BLaER1 (cell line): ENCODE results near the gene ZNF883.
A peak's percentile ranks its signal among the peaks of the same experiment; 100 is the strongest.
"Not testable (repeated sequence)": the region's sequence is repeated elsewhere in the genome, so short reads cannot be mapped to it uniquely, and the experiment has no call there.

ENCODE experiments used
- H3K27ac ChIP-seq: shearing (Covaris generic); formaldehyde crosslinking; 2 replicates; pipeline ENCODE4 v1.8.1; 2022
- H3K27me3 ChIP-seq: shearing (Covaris generic); formaldehyde crosslinking; 2 replicates; pipeline ENCODE4 v1.8.1; 2022
- H3K36me3 ChIP-seq: shearing (Covaris generic); formaldehyde crosslinking; 2 replicates; pipeline ENCODE4 v1.8.1; 2022
- H3K4me1 ChIP-seq: shearing (Covaris generic); formaldehyde crosslinking; 2 replicates; pipeline ENCODE4 v1.8.1; 2022
- H3K4me2 ChIP-seq: shearing (Covaris generic); formaldehyde crosslinking; 2 replicates; pipeline ENCODE4 v1.8.1; 2022
- H3K4me3 ChIP-seq: shearing (Covaris generic); formaldehyde crosslinking; 2 replicates; pipeline ENCODE4 v1.8.1; 2022
- H3K9ac ChIP-seq: shearing (Covaris generic); formaldehyde crosslinking; 2 replicates; pipeline ENCODE4 v1.8.1; 2022
- H3K9me3 ChIP-seq: shearing (Covaris generic); formaldehyde crosslinking; 2 replicates; pipeline ENCODE4 v1.8.1; 2022
- H4K20me1 ChIP-seq: shearing (Covaris generic); formaldehyde crosslinking; 2 replicates; pipeline ENCODE4 v1.8.1; 2022
- Cebpa-rat ChIP-seq: shearing (Covaris generic); IDR thresholded peaks from 2 replicates; pipeline ENCODE4 v1.8.1; 2022

Gene ZNF883

DNA sequence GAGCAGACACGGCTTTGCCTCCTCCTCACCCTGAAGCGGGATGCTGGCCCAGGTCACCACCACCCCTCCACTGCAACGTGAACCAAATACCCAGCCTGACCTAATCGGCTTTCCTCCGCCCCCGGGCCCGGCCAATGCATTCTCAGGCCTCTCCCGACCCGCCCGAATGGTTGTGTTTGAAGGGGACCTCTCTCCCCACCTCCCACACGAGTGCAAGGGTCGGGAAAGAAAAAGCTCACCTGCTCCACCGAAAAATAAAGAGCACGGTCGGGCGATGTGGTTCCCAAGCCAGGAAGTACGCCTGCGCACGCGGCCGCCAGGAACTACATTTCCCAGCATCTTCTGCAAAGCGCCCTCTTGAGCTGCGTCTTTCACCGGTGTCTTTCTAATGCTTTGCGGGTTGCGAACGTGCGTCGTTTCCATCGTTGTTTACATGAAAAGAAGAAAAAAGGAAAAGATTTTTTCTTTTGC lies at the start of gene ZNF883:
Gene ZNF883, minus strand, starts transcription at position 282 of the 471 bp plus-strand sequence.
- no peak within 1 kb of the TSS for H3K4me2 ChIP-seq
- H3K27me3 ChIP-seq, result no peaks in the 10 kb centered on the region
- TF ChIP-seq Cebpa-rat, result no peak
- no peak within 1 kb of the TSS for H3K9ac ChIP-seq
- no peaks in the 10 kb centered on the region for H4K20me1 ChIP-seq
- no peak within 1 kb of the TSS for H3K27ac ChIP-seq
- H3K9me3 ChIP-seq, result peaks cover 44% of the 10 kb centered on the region
- no peak within 1 kb of the TSS for H3K4me3 ChIP-seq
- no peaks in the 10 kb centered on the region for H3K36me3 ChIP-seq
- H3K4me1 ChIP-seq, result no peaks in the 10 kb centered on the region

DNA sequence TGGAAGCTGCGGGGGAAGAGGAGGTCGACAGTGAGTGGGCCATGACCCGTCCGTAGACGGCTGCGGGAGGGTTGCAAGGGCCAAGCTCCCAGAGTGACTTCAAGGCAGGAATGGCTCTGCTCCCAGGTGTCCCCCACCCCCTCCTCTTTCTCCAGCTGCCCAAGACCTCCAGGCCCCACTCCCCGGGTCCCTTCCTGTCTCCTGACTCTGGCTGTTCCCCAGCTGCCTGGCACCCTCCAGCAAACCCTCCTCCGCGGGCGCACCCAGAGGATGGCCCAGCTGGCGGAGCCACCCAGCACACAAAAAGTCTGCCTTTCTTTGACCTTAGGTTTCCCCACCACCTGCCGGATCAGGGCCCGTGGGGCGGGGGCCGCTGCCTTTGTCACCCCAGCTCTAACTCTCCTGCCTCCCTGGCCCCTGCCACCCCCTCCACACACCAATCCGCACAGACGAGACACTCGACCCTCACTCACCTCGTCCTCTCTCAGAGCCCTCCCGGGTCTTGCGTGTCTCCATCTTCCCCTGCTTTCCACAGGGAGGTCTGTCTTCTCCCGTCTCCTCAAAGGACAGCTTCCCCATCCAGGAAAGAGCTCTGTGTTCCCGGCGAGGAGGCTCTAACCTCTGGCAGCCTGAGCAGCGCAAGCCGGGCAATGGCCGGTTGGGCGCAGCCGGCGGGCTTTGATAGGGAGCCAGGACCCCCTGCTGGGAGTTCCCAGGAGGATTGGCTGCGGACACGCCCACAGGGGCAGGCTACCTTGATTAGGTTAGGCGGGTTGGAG lies 49.3 kb upstream of the ZNF883 start:
- H3K27me3 ChIP-seq, H3K9ac ChIP-seq, H3K4me2 ChIP-seq, H3K4me1 ChIP-seq, H4K20me1 ChIP-seq, H3K27ac ChIP-seq, H3K36me3 ChIP-seq: not testable (repeated sequence)
- Histone ChIP-seq H3K9me3 (peaks cover 60% of the 10 kb centered on the region), H3K4me3 (peak overlapping the region; percentile 16; the same call in 1 of the 2 replicates)

- not testable (repeated sequence) for H3K27ac ChIP-seq, H3K36me3 ChIP-seq, H3K4me3 ChIP-seq, H3K4me2 ChIP-seq, H3K9ac ChIP-seq, H3K27me3 ChIP-seq, H4K20me1 ChIP-seq, H3K4me1 ChIP-seq
- H3K9me3 ChIP-seq, result peaks cover 76% of the 10 kb centered on the region
Observed at GRCh38 chr9:113059581-113060284, 47.7 kb upstream of the ZNF883 start.

DNA sequence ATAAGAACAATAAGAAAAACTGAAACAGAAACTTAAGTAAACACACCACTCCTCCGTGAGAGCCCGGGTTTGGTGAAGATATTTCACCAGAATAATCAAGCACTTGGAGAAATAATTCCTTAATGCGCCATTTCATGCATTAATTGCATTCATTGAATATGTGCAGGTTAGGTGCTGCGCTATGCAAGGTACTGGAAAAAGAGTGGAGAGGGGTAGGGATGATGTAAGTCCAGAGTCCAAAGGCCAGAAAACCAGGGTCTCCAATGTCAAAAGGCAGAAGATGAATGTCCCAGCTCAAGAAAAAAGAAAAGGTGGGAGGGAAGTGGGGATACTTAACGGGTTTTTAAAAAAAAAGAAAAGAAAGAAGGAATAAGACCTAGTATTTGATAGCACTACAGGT lies 45.2 kb upstream of the ZNF883 start:
- H3K27me3 ChIP-seq, result no peaks in the 10 kb centered on the region
- no peak overlapping the region for H3K9ac ChIP-seq
- no peaks in the 10 kb centered on the region for H3K4me1 ChIP-seq
- H3K4me2 ChIP-seq, result no peak overlapping the region
- peaks cover 89% of the 10 kb centered on the region for H3K9me3 ChIP-seq
- H3K4me3 ChIP-seq, result no peak overlapping the region
- TF ChIP-seq Cebpa-rat, result no peak
- no peaks in the 10 kb centered on the region for H4K20me1 ChIP-seq
- H3K36me3 ChIP-seq, result no peaks in the 10 kb centered on the region
- H3K27ac ChIP-seq, result no peak overlapping the region

GRCh38 chr9:113056191-113057106 lies 44.5 kb upstream of the ZNF883 start, which contains the start of gene ZFP37:
Gene ZFP37, minus strand, starts transcription at chr9:113056724. Its CDS starts 36 bp downstream, at chr9:113056688.
- Histone ChIP-seq H3K4me2 (no peak within 1 kb of the TSS), H3K4me3 (no peak within 1 kb of the TSS), H3K9ac (no peak within 1 kb of the TSS), H3K27me3 (no peaks in the 10 kb centered on the region), H4K20me1 (no peaks in the 10 kb centered on the region), H3K27ac (no peak within 1 kb of the TSS), H3K4me1 (no peaks in the 10 kb centered on the region), H3K9me3 (peaks cover 89% of the 10 kb centered on the region), H3K36me3 (no peaks in the 10 kb centered on the region)
- TF ChIP-seq Cebpa-rat, result no peak

DNA sequence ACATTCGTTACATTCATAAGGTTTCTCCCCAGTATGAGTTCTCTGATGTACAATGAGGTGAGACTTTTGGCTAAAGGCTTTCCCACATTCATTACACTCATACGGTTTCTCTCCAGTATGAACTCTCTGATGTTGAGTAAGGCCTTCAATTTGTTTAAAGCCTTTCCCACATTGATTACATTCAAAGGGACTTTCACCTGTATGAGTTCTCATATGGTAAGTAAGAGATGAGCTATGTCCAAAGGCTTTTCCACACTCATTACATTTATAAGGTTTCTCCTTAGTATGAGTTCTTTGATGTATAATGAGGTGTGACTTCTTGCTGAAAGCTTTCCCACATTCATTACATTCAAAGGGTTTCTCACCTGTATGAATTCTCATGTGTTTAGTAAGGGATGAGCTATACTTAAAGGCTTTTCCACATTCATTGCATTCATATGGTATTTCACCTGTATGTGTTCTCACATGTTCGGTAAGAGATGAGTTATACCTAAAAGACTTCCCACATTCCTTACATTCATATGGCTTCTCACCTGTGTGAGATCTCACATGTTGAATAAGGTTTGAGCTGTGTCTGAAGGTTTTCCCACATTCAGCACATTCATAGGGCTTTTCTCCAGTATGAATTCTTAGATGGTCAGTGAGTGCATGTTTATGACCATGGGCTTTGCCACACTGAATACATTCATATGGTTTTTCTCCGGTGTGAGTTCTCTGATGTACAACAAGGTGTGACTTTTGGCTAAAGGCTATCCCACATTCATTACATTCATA lies 31.1 kb upstream of the ZNF883 start:
- Histone ChIP-seq H3K4me2 (no peak overlapping the region), H3K9me3 (peaks cover 97% of the 10 kb centered on the region), H3K4me3 (no peak overlapping the region), H3K4me1 (no peaks in the 10 kb centered on the region), H3K36me3 (no peaks in the 10 kb centered on the region), H3K9ac (no peak overlapping the region), H3K27me3 (no peaks in the 10 kb centered on the region), H4K20me1 (no peaks in the 10 kb centered on the region), H3K27ac (no peak overlapping the region)
- no peak for TF ChIP-seq Cebpa-rat

- no peaks in the 10 kb centered on the region for H3K27me3 ChIP-seq
- H3K9ac ChIP-seq, result no peak overlapping the region
- H3K4me3 ChIP-seq, result no peak overlapping the region
- no peaks in the 10 kb centered on the region for H4K20me1 ChIP-seq
- H3K4me1 ChIP-seq, result no peaks in the 10 kb centered on the region
- H3K27ac ChIP-seq, result no peak overlapping the region
- H3K36me3 ChIP-seq, result no peaks in the 10 kb centered on the region
- no peak overlapping the region for H3K4me2 ChIP-seq
- H3K9me3 ChIP-seq, result peaks cover 52% of the 10 kb centered on the region
- TF ChIP-seq Cebpa-rat, result no peak
Observed at GRCh38 chr9:113026200-113026599, 14.2 kb upstream of the ZNF883 start.

DNA sequence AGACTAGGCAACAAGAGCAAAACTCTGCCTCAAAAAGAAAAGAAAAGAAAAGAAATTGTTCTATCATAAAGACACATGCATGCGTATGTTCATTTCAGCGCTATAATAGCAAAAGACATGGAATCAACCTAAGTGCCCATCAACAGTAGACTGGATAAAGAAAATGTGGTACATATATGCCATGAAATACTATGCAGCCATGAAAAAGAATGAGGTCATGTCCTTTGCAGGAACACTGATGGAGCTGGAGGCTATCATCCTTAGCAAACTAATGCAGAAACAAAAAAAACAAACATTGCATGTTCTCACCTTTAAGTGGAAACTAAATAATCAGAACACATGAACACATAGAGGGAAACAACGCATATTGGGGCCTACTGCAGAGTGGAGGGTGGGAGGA lies 6.3 kb upstream of the ZNF883 start:
- Histone ChIP-seq H3K27me3 (no peaks in the 10 kb centered on the region), H3K4me1 (no peaks in the 10 kb centered on the region), H3K4me3 (no peak overlapping the region), H3K9me3 (peaks cover 54% of the 10 kb centered on the region), H3K36me3 (no peaks in the 10 kb centered on the region), H3K9ac (no peak overlapping the region), H3K27ac (no peak overlapping the region), H4K20me1 (no peaks in the 10 kb centered on the region), H3K4me2 (no peak overlapping the region)
- no peak for TF ChIP-seq Cebpa-rat

- H4K20me1 ChIP-seq, result no peaks in the 10 kb centered on the region
- no peak for TF ChIP-seq Cebpa-rat
- H3K4me1 ChIP-seq, result no peaks in the 10 kb centered on the region
- no peak overlapping the region for H3K4me3 ChIP-seq
- H3K27me3 ChIP-seq, result no peaks in the 10 kb centered on the region
- peaks cover 42% of the 10 kb centered on the region for H3K9me3 ChIP-seq
- no peaks in the 10 kb centered on the region for H3K36me3 ChIP-seq
- H3K27ac ChIP-seq, result no peak overlapping the region
- H3K4me2 ChIP-seq, result no peak overlapping the region
- H3K9ac ChIP-seq, result no peak overlapping the region
Observed at GRCh38 chr9:113012492-113012891, 500 bp upstream of the ZNF883 start.
